B cell (primary cell): ENCODE data around the gene GTF3A. TPM values are rescaled to one million over a fixed set of nuclear protein-coding genes. Genes with fewer than 3 reads are reported as not detected.

Source experiments
- ATAC-seq: fragments of 200-7000 bp; cut with Tn5 transposase; one replicate; pipeline ENCODE4 v1.10.0; 2021; ENCODE audit warnings: low read depth, mild to moderate bottlenecking, moderate number of reproducible peaks, moderate library complexity
- CTCF ChIA-PET: fragments of 350-600 bp; sonication (Branson Sonifier 250); formaldehyde crosslinking; loops from one replicate; lab custom pipeline; 2021; ENCODE audit warnings: antibody characterized with exemption, inconsistent platforms; lab: Charles Lee
- POLR2A ChIA-PET: fragments of 350-600 bp; sonication (Branson Sonifier 250); formaldehyde crosslinking; loops from one replicate; lab custom pipeline; 2021; ENCODE audit warnings: antibody characterized with exemption; lab: Charles Lee
- DNase-seq: peaks from one replicate; pipeline ENCODE4 v3.0.0; 2013
- H2AFZ ChIP-seq: 2 replicates; pipeline ENCODE4 v1.6.1; 2012; ENCODE audit warnings: mild to moderate bottlenecking, low read depth, low read length; ENCODE audit not compliant: insufficient read depth, poor library complexity, severe bottlenecking
- H3K27ac ChIP-seq, 2 donors: 1 replicate in 1 of 2; 2 replicates in 1 of 2; pipeline ENCODE4 v1.5.1; 2012 to 2013; ENCODE audit warnings: low read length in 2 of 2, mild to moderate bottlenecking in 2 of 2, moderate library complexity in 1 of 2
- H3K27me3 ChIP-seq, 4 experiments: fragments of 200-600 bp in 1 of 4; sonication (generic) in 1 of 4; replicated peaks in 1 of 4; 1 replicate in 2 of 4; 2 replicates in 2 of 4; pipeline versions ENCODE4 v1.6.1 to v1.7.0; 2013 to 2016; ENCODE audit warnings: low read length in 3 of 4, mild to moderate bottlenecking in 2 of 4, mixed read lengths in 1 of 4, moderate library complexity in 1 of 4; ENCODE audit not compliant: insufficient read depth in 4 of 4, control insufficient read depth in 3 of 4; ENCODE audit errors: control extremely low read depth in 1 of 4
- H3K36me3 ChIP-seq, 2 experiments: replicated peaks in 1 of 2; 1 replicate in 1 of 2; 2 replicates in 1 of 2; pipeline versions ENCODE4 v1.6.1 to v1.7.1; 2013; ENCODE audit warnings: low read length in 1 of 2; ENCODE audit not compliant: insufficient read depth in 2 of 2, control insufficient read depth in 1 of 2; ENCODE audit errors: control extremely low read depth in 1 of 2, extremely low read depth in 1 of 2
- H3K4me1 ChIP-seq, 2 donors: fragments of 200-600 bp in 1 of 2; sonication (generic) in 1 of 2; 1 replicate in 1 of 2; 2 replicates in 1 of 2; pipeline versions ENCODE4 v1.5.1 to v1.6.1; 2013 to 2017; ENCODE audit warnings: low read length in 2 of 2; ENCODE audit not compliant: control insufficient read depth in 2 of 2, insufficient read depth in 2 of 2
- H3K4me2 ChIP-seq: replicated peaks from 2 replicates; pipeline ENCODE3; 2012; ENCODE audit warnings: mild to moderate bottlenecking, low read depth, low read length; ENCODE audit not compliant: poor library complexity, severe bottlenecking
- H3K4me3 ChIP-seq, 5 experiments: fragments of 200-600 bp in 1 of 5; sonication (generic) in 1 of 5; 1 replicate in 3 of 5; 2 replicates in 2 of 5; pipeline versions ENCODE4 v1.5.1 to v1.7.0; 2011 to 2016; ENCODE audit warnings: low read length in 4 of 5, mild to moderate bottlenecking in 4 of 5, low read depth in 2 of 5, control low read depth in 1 of 5, moderate library complexity in 1 of 5; ENCODE audit not compliant: insufficient read depth in 1 of 5; ENCODE audit errors: control extremely low read depth in 1 of 5, extremely low read depth in 1 of 5
- H3K79me2 ChIP-seq: fragments of 200-600 bp; sonication (generic); one replicate; pipeline ENCODE4 v1.6.0; 2016; ENCODE audit warnings: low read length; ENCODE audit not compliant: control insufficient read depth, insufficient read depth
- H3K9ac ChIP-seq: fragments of 200-600 bp; sonication (generic); 2 replicates; pipeline ENCODE4 v1.6.1; 2017; ENCODE audit warnings: mild to moderate bottlenecking, low read length, moderate library complexity
- H3K9me3 ChIP-seq, 3 donors: one replicate each; pipeline versions ENCODE4 v1.6.1 to v1.7.1; 2013; ENCODE audit warnings: low read length in 2 of 3; ENCODE audit not compliant: control insufficient read depth in 2 of 3, insufficient read depth in 1 of 3; ENCODE audit errors: control extremely low read depth in 1 of 3
- H4K20me1 ChIP-seq: 2 replicates; pipeline ENCODE4 v1.6.0; 2012; ENCODE audit warnings: mild to moderate bottlenecking, low read length; ENCODE audit not compliant: insufficient read depth, control insufficient read depth, poor library complexity, severe bottlenecking
- H3K27ac Mint-ChIP-seq: one replicate; pipeline ENCODE4 v1.8.0; 2021; ENCODE audit warnings: mixed read lengths
- H3K27me3 Mint-ChIP-seq: one replicate; pipeline ENCODE4 v1.8.0; 2021; ENCODE audit warnings: mixed read lengths
- H3K4me1 Mint-ChIP-seq: one replicate; pipeline ENCODE4 v1.8.0; 2021; ENCODE audit warnings: mixed read lengths
- H3K4me3 Mint-ChIP-seq: one replicate; pipeline ENCODE4 v1.8.0; 2021; ENCODE audit warnings: mixed read lengths
- H3K9me3 Mint-ChIP-seq: one replicate; pipeline ENCODE4 v1.8.0; 2022; ENCODE audit warnings: mixed read lengths; ENCODE audit not compliant: insufficient read depth
- CTCF ChIP-seq: fragments of 200-600 bp; IDR thresholded peaks from one replicate; pipeline ENCODE4 v1.8.0; 2022; ENCODE audit warnings: antibody characterized with exemption, mild to moderate bottlenecking
- EZH2 ChIP-seq: IDR thresholded peaks from 2 replicates; pipeline ENCODE4 v1.6.1; 2012; ENCODE audit warnings: borderline replicate concordance, low read depth, mild to moderate bottlenecking, moderate library complexity, low read length; ENCODE audit not compliant: insufficient read depth, poor library complexity, severe bottlenecking
- WGBS: methylation state at CpG from one replicate; pipeline ENCODE4 v1.1.5; 2013; ENCODE audit warnings: missing lambda C conversion rate; ENCODE audit not compliant: insufficient coverage; 5-methylcytosine and 5-hydroxymethylcytosine counted together
- intact Hi-C: fragments of 100-400 bp; cut with micrococcal nuclease; formaldehyde crosslinking; loops from one replicate; pipeline ENCODE4 v1.10.0; 2022
- polyA plus RNA-seq: library from polyadenylated mRNA; depleted of rRNA; stranded (reverse); fragments of >200 nt; gene quantifications from 2 replicates; pipeline ENCODE4 v1.2.3, GENCODE V29; 2012
- total RNA-seq, 2 donors: library from RNA; stranded (reverse); fragments of 120-200 nt in 1 of 2; gene quantifications; 1 replicate in 1 of 2; 2 replicates in 1 of 2; pipeline versions ENCODE4 v1.2.3 to v1.2.4, GENCODE V29; 2013 to 2022

GTF3A gene
- total and polyA plus RNA-seq, 2 donors (not counting 1 experiment from before 2014, with no cell fraction given) = 122 to 169 TPM

GRCh38 chr13:27425918-27426630, 1.7 kb downstream of the GTF3A start:
- TF ChIP-seq CTCF (peak; percentile 66), EZH2 (no peak)
- 2% methylated on average over 15 of the region's 17 CpGs for WGBS
- Histone ChIP-seq H2AFZ (peak overlapping the region; percentile 86), H3K4me2 (peak overlapping the region; percentile 98), H4K20me1 (peaks cover 10% of the 10 kb centered on the region), H3K4me1 (peaks cover 25 to 36% of the 10 kb centered on the region in 2 donors), H3K27me3 (no peaks in the 10 kb centered on the region), H3K4me3 (peak overlapping the region; percentile 72 to 88 (median 82)), H3K27ac (peak overlapping the region; percentile 69 to 88), H3K36me3 (peaks cover 0 to 43% of the 10 kb centered on the region in 2 experiments), H3K9me3 (no peaks in the 10 kb centered on the region), H3K79me2 (peaks cover 48% of the 10 kb centered on the region), H3K9ac (peak overlapping the region; percentile 95)
- H3K4me3 Mint-ChIP-seq = peak overlapping the region; percentile 82
- intact Hi-C loops = loop anchor here (1.0 to 10.0 kb wide), 7 partner anchors 20 to 1171 kb away; partner anchors contain the start of genes CDK8, LNX2, MTIF3 and PAN3
- CTCF ChIA-PET = interaction anchor here (0.7 to 4.9 kb wide), 25 partner anchors 10 to 405 kb away, joined by 3 to 75 read pairs (median 4); partner anchors contain the start of genes LNX2, MTIF3 and POLR1D
- H3K27ac Mint-ChIP-seq = peak overlapping the region; percentile 88
- H3K27me3 Mint-ChIP-seq = no peaks in the 10 kb centered on the region
- peaks cover 43% of the 10 kb centered on the region for H3K4me1 Mint-ChIP-seq
- POLR2A ChIA-PET = interaction anchor here (1.0 to 4.0 kb wide), 6 partner anchors 17 to 194 kb away, joined by 5 to 106 read pairs (median 8); partner anchors contain the start of genes LNX2, MTIF3 and POLR1D
- ATAC-seq (peak; percentile 79), DNase-seq (peak; percentile 88)
- no peaks in the 10 kb centered on the region for H3K9me3 Mint-ChIP-seq
